ENCODE measurements around the gene BCL11A. TPM values are rescaled to one million over a fixed set of nuclear protein-coding genes. Genes with fewer than 3 reads are reported as not detected.

The BCL11A gene
- total and polyA plus RNA-seq, 10 donors = 41.1 to 121 (median 84.0) TPM

DNA sequence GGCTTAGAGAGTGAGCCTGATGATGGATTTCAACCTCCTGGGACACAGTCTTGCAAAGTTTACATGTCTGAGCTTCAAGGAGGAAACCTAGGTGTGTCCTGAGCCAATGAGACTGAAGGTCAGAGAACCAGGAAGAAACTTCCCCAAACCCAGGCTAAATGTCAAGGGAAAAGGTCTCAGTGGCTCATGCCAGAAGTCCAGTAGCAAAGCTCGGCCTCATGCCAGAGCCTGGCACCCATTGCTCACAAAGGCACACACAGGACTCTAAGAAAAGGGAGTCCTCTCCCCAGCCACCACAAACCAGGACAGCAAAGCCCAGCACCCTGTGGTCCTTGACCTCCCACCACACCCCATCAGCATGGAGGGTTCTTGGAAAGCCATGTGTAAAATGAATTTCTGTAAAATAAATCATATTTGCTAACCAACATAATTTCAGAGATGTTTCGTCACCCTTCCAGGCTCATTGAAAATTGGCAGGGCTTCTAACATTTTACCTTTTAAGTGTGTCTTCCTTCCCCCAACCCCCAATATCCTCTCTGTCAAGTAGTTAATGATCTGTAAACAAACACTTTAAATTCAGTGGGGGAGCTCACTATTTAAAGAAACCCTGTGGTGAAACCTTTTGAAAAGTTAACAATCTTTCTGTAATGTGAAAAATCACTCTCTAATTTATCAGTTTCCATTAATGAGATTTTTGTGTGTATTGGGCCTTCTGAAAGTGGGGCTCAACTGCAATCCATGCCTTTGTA is 77.1 kb downstream of the BCL11A start:
- TF ChIP-seq, protein P1, sequence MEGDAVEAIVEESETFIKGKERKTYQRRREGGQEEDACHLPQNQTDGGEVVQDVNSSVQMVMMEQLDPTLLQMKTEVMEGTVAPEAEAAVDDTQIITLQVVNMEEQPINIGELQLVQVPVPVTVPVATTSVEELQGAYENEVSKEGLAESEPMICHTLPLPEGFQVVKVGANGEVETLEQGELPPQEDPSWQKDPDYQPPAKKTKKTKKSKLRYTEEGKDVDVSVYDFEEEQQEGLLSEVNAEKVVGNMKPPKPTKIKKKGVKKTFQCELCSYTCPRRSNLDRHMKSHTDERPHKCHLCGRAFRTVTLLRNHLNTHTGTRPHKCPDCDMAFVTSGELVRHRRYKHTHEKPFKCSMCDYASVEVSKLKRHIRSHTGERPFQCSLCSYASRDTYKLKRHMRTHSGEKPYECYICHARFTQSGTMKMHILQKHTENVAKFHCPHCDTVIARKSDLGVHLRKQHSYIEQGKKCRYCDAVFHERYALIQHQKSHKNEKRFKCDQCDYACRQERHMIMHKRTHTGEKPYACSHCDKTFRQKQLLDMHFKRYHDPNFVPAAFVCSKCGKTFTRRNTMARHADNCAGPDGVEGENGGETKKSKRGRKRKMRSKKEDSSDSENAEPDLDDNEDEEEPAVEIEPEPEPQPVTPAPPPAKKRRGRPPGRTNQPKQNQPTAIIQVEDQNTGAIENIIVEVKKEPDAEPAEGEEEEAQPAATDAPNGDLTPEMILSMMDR (IDR thresholded peaks at IDR 0.05 in 8 of 11, conservative IDR thresholded peaks at IDR 0.05 in 3 of 11) = no peak
- TF ChIP-seq POLR2AphosphoS5 (IDR thresholded peaks at IDR 0.05) = no peak
- no peak for TF ChIP-seq POLR2A (IDR thresholded peaks at IDR 0.05)
- no peak for DNase-seq
- intact Hi-C loops (cut with DNase I; ENCODE audit: low total_unique reads) = no loop called here
- no peaks in the 10 kb centered on the region for H3K27me3 ChIP-seq (replicated peaks in 1 of 7)
- no peaks in the 10 kb centered on the region for H3K36me3 ChIP-seq
- H3K4me1 ChIP-seq = peaks cover 2 to 90% (median 19%) of the 10 kb centered on the region in 6 donors
- no peak overlapping the region for H3K4me3 ChIP-seq
- 69 to 79% (median 77%) methylated on average over 2 of the region's 2 CpGs for WGBS, 5 donors
- H3K9me3 ChIP-seq = no peaks in the 10 kb centered on the region
- H3K27ac ChIP-seq = peak overlapping the region in 2 of 8 donors; percentile 15 to 63

DNA sequence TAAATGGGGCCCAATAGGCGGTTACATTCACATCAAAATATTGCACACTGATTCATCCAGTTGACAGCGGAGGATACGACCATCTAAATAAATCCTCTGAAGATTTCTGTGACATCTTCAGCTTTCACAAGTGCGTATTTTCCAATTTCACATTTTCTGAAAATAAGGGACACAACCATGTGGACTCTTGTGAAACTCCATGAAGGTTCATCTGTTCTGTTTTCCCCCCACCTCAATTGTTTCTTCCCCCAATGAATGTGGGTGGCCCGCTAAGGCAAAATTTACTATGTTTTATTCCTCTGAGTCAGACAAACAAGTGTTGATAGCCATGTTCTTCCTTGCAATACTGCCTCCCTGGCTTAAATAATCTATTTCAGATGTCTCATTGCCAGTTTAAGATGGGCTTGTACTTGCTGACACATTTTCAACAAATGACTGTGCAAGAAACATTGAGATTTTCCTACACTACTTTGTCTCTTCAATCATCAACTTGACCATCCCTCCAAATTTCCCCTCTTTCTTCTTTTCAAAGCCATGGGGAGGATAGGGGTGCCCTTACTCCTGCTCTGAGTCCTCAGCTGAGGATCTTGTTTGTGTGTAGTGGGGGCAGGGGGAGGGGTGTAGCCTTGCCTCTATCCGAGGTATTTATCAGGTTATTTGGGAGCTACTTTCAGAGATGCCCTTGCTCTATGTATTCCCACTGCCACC is 78.2 kb downstream of the BCL11A start:
- H3K9me3 ChIP-seq = no peaks in the 10 kb centered on the region
- 81 to 94% (median 89%) methylated on average over 6 of the region's 6 CpGs for WGBS, 5 donors
- no peak overlapping the region for H3K4me3 ChIP-seq
- DNase-seq = no peak
- no peaks in the 10 kb centered on the region for H3K27me3 ChIP-seq (replicated peaks in 1 of 7)
- H3K27ac ChIP-seq = peak overlapping the region in 1 of 8 donors; percentile 63
- peaks cover 0 to 90% (median 15%) of the 10 kb centered on the region in 6 donors for H3K4me1 ChIP-seq
- H3K36me3 ChIP-seq = no peaks in the 10 kb centered on the region
- intact Hi-C loops (cut with DNase I; ENCODE audit: low total_unique reads) = no loop called here
- TF ChIP-seq, protein P1 (IDR thresholded peaks at IDR 0.05 in 8 of 11, conservative IDR thresholded peaks at IDR 0.05 in 3 of 11) = no peak
- TF ChIP-seq POLR2A (IDR thresholded peaks at IDR 0.05) (no peak), POLR2AphosphoS5 (IDR thresholded peaks at IDR 0.05) (no peak)

GRCh38 chr2:60474301-60474700 is 79.2 kb downstream of the BCL11A start:
- TF ChIP-seq POLR2AphosphoS5 (IDR thresholded peaks at IDR 0.05) (no peak), POLR2A (IDR thresholded peaks at IDR 0.05) (no peak)
- TF ChIP-seq, protein P1 (IDR thresholded peaks at IDR 0.05 in 8 of 11, conservative IDR thresholded peaks at IDR 0.05 in 3 of 11) = no peak
- Histone ChIP-seq H3K4me1 (peaks cover 0 to 90% (median 14%) of the 10 kb centered on the region in 6 donors), H3K4me3 (no peak overlapping the region), H3K27me3 (replicated peaks in 1 of 7) (no peaks in the 10 kb centered on the region), H3K36me3 (no peaks in the 10 kb centered on the region), H3K9me3 (no peaks in the 10 kb centered on the region), H3K27ac (no peak overlapping the region)
- intact Hi-C loops (cut with DNase I; ENCODE audit: low total_unique reads) = no loop called here
- WGBS, 5 donors = 77 to 88% (median 86%) methylated on average over 2 of the region's 2 CpGs
- DNase-seq = no peak

GRCh38 chr2:60473546-60473945 is 79.9 kb downstream of the BCL11A start:
- no peaks in the 10 kb centered on the region for H3K9me3 ChIP-seq
- TF ChIP-seq, protein P1 (IDR thresholded peaks at IDR 0.05 in 8 of 11, conservative IDR thresholded peaks at IDR 0.05 in 3 of 11) = no peak
- TF ChIP-seq POLR2AphosphoS5 (IDR thresholded peaks at IDR 0.05) (no peak), POLR2A (IDR thresholded peaks at IDR 0.05) (no peak)
- H3K36me3 ChIP-seq = peaks cover 0 to under 1% (median 0%) of the 10 kb centered on the region in 6 donors
- peak overlapping the region in 1 of 8 donors; percentile 24 for H3K27ac ChIP-seq
- H3K4me3 ChIP-seq = no peak overlapping the region
- no peaks in the 10 kb centered on the region for H3K27me3 ChIP-seq (replicated peaks in 1 of 7)
- intact Hi-C loops (cut with DNase I; ENCODE audit: low total_unique reads) = no loop called here
- H3K4me1 ChIP-seq = peaks cover 0 to 90% (median 14%) of the 10 kb centered on the region in 6 donors
- WGBS, 5 donors = 89 to 97% (median 96%) methylated on average over 3 of the region's 3 CpGs
- DNase-seq = no peak
